Smooth muscle cell of the umbilical artery (primary cell): ENCODE measurements around the gene KIRREL2. TPM values are rescaled to one million over a fixed set of nuclear protein-coding genes. Genes with fewer than 3 reads are reported as not detected.

Source experiments
- total RNA-seq: library from RNA; depleted of rRNA; stranded (reverse); fragments of >200 nt; gene quantifications from 2 replicates; pipeline ENCODE4 v1.2.3, GENCODE V29; 2014

KIRREL2 gene
- total RNA-seq = 0.05 TPM in 1 of 2 replicates, not detected in the other

DNA sequence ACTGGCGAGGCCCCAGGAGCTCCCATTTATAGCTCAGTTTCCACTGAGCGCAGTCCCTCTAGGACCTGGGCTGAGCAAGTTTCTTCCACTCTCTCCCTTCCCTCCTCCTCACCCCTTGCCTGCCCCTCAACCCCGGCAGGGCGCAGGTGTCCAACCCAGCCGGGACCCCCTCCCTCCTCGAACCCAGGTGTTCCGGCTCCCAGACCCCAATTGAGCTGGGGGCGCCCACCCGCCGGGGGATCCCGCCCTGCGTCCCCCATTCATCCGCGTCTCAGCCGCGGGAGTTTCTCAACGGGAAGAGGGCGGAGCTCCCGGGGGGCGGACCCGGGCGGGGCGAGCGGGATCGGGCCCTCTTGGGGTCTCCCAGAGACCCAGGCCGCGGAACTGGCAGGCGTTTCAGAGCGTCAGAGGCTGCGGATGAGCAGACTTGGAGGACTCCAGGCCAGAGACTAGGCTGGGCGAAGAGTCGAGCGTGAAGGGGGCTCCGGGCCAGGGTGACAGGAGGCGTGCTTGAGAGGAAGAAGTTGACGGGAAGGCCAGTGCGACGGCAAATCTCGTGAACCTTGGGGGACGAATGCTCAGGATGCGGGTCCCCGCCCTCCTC is at the start of gene KIRREL2:
TSS of gene KIRREL2 (plus strand) at position 366 of the 604 bp plus-strand sequence. CDS start at position 575, 209 bp downstream.

DNA sequence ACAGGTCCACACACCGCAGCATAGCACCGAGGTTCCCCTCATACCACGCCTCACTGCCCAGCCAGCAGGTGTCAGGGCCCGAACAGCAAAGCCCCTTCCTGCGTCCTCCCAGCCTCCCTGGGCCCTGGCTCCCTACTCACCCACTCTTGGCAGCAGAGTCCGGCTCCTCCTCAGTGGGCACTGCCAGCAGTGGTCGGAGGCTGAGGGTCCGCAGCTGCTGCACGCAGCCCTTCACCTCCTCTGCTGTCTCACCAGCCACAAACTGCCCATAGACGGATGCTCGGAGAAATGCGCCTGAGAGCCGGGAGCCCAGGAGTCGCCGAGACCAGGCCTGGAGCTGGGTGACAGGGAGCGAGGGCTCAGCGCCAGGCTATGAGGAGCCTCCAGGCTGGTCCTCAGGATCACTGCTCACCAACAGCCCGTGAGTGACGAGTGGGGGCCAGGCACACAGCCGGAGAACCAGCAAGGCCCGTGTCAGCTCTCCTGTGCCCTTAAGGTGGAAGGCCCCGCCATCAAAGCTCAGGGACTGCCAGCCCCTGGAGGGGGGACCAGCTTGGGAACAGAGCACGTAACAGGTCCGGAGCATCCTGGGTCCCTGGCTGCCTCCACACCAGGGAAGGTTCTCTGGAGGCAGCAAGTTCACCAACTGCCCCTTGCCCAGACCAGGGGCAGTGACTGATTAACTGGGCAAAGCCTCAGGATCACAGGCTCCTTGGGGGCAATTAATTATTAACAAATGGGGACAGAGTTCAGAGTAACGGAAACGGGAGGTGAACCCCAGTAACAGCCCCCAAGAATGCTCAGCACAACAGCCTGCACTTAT is 44.3 kb upstream of the KIRREL2 start, which contains the start of gene PRODH2:
TSS of gene PRODH2 (minus strand) at position 626 of the 823 bp plus-strand sequence. CDS start at position 586, 40 bp downstream.

DNA sequence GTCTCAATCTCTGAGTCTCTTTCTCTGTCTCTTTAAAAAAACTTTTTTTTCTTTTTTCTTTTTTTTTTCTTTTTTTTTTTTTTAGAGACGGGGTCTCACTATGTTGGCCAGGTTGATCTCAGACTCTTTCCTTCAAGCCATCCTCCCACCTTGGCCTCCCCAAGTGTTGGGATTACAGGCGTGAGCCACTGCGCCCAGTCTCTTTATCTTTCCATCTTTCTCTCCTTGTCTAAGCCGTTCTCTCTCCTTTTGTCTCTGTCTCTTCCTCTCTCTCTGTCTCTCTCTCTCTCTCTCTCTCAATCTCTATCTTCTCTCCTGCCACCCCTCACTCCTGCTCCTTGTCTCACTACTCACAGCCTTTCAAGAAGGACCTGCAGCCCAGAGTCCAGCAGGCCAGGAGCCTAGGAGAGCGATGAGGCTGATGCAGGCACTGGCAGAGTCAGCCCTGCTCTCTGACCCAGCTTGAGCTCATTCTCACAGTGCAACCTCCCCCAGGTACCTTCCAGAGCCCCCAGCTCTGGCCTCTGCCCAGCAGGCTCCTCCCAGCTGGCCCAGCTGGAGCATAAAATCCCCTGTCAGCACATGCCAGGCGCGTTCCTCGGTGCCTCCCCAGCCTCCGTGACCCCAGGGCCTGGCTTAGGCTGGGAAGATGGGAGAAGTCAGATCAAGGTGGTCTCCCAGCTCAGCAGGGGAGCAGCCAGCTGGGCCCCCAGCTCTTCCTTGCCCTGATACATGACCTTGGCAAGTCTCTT is 4.5 kb upstream of the KIRREL2 start, which contains the start of gene NPHS1:
TSS of gene NPHS1 (minus strand) at position 476 of the 752 bp plus-strand sequence. CDS start 667 bp downstream, outside the sequence.

DNA sequence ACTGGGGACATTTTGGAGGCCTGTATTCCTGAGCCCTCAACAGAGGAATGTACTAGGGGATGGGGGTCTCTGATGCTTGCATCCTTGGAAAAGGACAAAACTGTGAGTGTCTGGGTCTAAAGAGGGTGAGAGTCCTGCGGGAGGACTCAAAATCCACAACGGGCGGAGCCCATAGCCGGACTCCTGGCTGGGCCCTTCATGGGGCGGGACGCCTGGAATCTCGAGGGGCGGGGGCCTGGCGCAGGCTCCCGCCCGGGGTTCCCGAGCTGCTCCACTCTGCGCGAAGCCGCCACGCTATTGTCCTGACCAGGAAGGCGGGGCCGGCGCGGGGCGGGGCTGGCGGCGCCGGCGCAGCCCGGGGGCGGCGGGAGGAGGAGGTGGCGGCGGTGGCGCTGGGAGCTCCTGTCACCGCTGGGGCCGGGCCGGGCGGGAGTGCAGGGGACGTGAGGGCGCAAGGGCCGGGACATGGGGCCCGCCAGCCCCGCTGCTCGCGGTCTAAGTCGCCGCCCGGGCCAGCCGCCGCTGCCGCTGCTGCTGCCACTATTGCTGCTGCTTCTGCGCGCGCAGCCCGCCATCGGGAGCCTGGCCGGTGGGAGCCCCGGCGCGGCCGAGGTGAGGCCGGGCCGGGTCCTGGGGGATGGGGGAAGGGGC is 11.6 kb downstream of the KIRREL2 start, which contains the start of gene APLP1:
TSS of gene APLP1 (plus strand) at position 403 of the 651 bp plus-strand sequence. CDS start at position 466, 63 bp downstream.

DNA sequence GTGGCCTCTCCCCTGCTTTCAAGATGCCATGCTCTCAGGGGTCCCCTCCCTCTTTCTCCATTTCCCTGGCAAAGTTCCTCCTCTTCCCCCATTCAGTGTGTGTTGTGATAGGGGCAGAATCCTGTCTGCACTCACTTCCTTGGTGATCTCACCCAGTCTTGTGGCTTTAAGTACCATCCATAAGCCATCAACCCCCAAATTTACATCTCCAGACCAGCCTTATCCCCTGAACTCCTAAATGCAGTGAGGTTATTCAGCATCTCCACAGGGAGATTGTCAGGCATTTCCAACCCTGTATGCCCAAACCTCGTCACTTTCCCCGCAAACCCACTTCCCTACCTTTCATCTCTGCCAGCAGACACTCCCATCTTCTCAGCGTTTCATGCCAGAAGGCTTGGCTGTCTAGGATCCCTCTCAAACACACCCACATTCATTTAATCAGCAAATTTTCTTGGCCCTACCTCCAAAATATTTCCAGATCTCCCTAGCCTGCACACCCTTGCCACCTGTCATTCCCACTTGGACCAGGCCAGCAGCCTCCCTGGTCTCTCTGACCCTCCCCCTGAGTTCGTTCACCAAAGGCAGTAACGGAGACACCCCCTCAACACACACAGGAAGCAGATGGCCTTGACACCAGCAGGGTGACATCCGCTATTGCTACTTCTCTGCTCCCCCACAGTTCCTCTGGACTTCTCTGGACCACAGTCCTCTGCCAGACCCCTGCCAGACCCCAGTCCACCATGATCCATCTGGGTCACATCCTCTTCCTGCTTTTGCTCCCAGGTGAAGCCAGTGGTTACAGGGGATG is 45.3 kb downstream of the KIRREL2 start, which contains the start of gene HCST:
TSS of gene HCST (plus strand) at position 676 of the 808 bp plus-strand sequence. CDS start at position 741, 65 bp downstream.

DNA sequence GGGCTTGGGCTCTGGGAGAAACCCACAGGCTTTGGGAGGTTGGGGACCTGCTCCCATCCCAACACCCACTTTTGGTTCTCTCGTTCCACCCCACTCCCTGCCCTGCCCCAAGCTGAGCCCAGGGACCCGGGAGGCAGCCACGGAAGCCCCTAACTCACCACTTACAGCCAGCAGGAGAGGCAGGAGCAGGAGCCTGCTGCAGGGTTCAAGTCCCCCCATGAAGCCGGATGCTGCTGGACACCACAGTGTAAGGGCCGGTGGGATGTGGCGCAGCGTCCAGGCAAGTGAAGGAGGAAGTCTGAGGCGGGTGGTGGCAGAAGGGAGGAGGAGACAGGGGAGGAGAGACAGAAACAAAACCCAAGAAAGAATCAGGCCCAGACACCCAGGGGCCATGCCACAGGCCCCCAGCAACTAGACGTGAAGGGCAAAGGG is 51.3 kb downstream of the KIRREL2 start, which contains the start of gene TYROBP:
TSS of gene TYROBP (minus strand) at position 286 of the 432 bp plus-strand sequence. CDS start at position 219, 67 bp downstream.

Other genes with a start within 250 kb of the KIRREL2 start
- 5.6 and 8.4 TPM in 2 replicates for gene HAUS5, start 244.2 kb upstream of the KIRREL2 start, total RNA-seq
- gene RBM42, start 227.9 kb upstream of the KIRREL2 start, total RNA-seq = 30.0 and 42.8 TPM in 2 replicates
- gene ETV2, start 215.2 kb upstream of the KIRREL2 start, total RNA-seq = 0.30 TPM in 1 of 2 replicates, not detected in the other
- 228 and 480 TPM in 2 replicates for gene COX6B1, start 208.6 kb upstream of the KIRREL2 start, total RNA-seq
- gene UPK1A, start 190.4 kb upstream of the KIRREL2 start, total RNA-seq = not detected in 2 replicates
- not detected in 2 replicates for gene ZBTB32, start 152.4 kb upstream of the KIRREL2 start, total RNA-seq
- gene KMT2B, start 138.9 kb upstream of the KIRREL2 start, total RNA-seq = 5.9 and 16.0 TPM in 2 replicates
- gene IGFLR1, start 114.5 kb upstream of the KIRREL2 start, total RNA-seq = 0.30 and 0.42 TPM in 2 replicates
- gene U2AF1L4, start 111.5 kb upstream of the KIRREL2 start, total RNA-seq = 4.2 and 9.8 TPM in 2 replicates
- gene PSENEN, start 111.3 kb upstream of the KIRREL2 start, total RNA-seq = 9.5 and 10.4 TPM in 2 replicates
- 8.1 and 12.2 TPM in 2 replicates for gene LIN37, start 108.3 kb upstream of the KIRREL2 start, total RNA-seq
- gene HSPB6, start 99.9 kb upstream of the KIRREL2 start, total RNA-seq = 77.2 and 141 TPM in 2 replicates
- gene PROSER3, start 98.7 kb upstream of the KIRREL2 start, total RNA-seq = 3.0 and 7.2 TPM in 2 replicates
- 1.8 and 6.2 TPM in 2 replicates for gene ARHGAP33, start 81.3 kb upstream of the KIRREL2 start, total RNA-seq
- not detected in 2 replicates for gene PRODH2, start 44.1 kb upstream of the KIRREL2 start, total RNA-seq
- not detected in 2 replicates for gene NPHS1, start 4.4 kb upstream of the KIRREL2 start, total RNA-seq
- gene APLP1, start 11.7 kb downstream of the KIRREL2 start, total RNA-seq = 15.4 and 15.7 TPM in 2 replicates
- 2.7 and 5.2 TPM in 2 replicates for gene NFKBID, start 43.6 kb downstream of the KIRREL2 start, total RNA-seq
- gene HCST, start 45.6 kb downstream of the KIRREL2 start, total RNA-seq = 1.2 TPM in 2 replicates
- gene TYROBP, start 51.4 kb downstream of the KIRREL2 start, total RNA-seq = not detected in 2 replicates
- gene LRFN3, start 79.5 kb downstream of the KIRREL2 start, total RNA-seq = 3.6 and 4.2 TPM in 2 replicates
- 8.1 and 11.9 TPM in 2 replicates for gene SDHAF1, start 138.3 kb downstream of the KIRREL2 start, total RNA-seq
- gene SYNE4, start 151.9 kb downstream of the KIRREL2 start, total RNA-seq = 0.23 TPM in 1 of 2 replicates, not detected in the other
- gene ALKBH6, start 157.3 kb downstream of the KIRREL2 start, total RNA-seq = 14.6 and 14.7 TPM in 2 replicates
- 14.3 and 22.8 TPM in 2 replicates for gene CLIP3, start 176.0 kb downstream of the KIRREL2 start, total RNA-seq
- gene THAP8, start 197.4 kb downstream of the KIRREL2 start, total RNA-seq = 1.6 and 3.3 TPM in 2 replicates
- gene WDR62, start 198.0 kb downstream of the KIRREL2 start, total RNA-seq = 0.59 and 4.6 TPM in 2 replicates